ENCODE results near the gene PANK3.

Gene PANK3

GRCh38 chr5:168592014-168592368 is 12.8 kb upstream of the PANK3 start:
- no peak overlapping the region for H3K4me3 ChIP-seq (ENCODE audit: low read depth, low read length)
- DNase-seq (ENCODE audit: low read depth) = no peak
- no peak for TF ChIP-seq MAX (IDR thresholded peaks at IDR 0.05; ENCODE audit: low read depth, low read length)
- TF ChIP-seq MYC (IDR thresholded peaks at IDR 0.05; ENCODE audit: low read depth, low read length) = no peak
- TF ChIP-seq POLR2A (IDR thresholded peaks at IDR 0.05; ENCODE audit: extremely low read depth, insufficient read length) = no peak
- TF ChIP-seq CTCF (IDR thresholded peaks at IDR 0.05; ENCODE audit: low read depth, low read length) = no peak

- no peak for TF ChIP-seq POLR2A (IDR thresholded peaks at IDR 0.05; ENCODE audit: extremely low read depth, insufficient read length)
- no peak for TF ChIP-seq MYC (IDR thresholded peaks at IDR 0.05; ENCODE audit: low read depth, low read length)
- no peak for TF ChIP-seq CTCF (IDR thresholded peaks at IDR 0.05; ENCODE audit: low read depth, low read length)
- TF ChIP-seq MAX (IDR thresholded peaks at IDR 0.05; ENCODE audit: low read depth, low read length) = no peak
- DNase-seq (ENCODE audit: low read depth) = no peak
- H3K4me3 ChIP-seq (ENCODE audit: low read depth, low read length) = no peak overlapping the region
These were observed 12.3 kb upstream of the PANK3 start for GRCh38 chr5:168591302-168592013.

GRCh38 chr5:168590666-168591065 is 11.5 kb upstream of the PANK3 start:
- no peak for DNase-seq (ENCODE audit: low read depth)
- TF ChIP-seq CTCF (IDR thresholded peaks at IDR 0.05; ENCODE audit: low read depth, low read length) (no peak), MYC (IDR thresholded peaks at IDR 0.05; ENCODE audit: low read depth, low read length) (no peak), MAX (IDR thresholded peaks at IDR 0.05; ENCODE audit: low read depth, low read length) (no peak), POLR2A (IDR thresholded peaks at IDR 0.05; ENCODE audit: extremely low read depth, insufficient read length) (no peak)
- no peak overlapping the region for H3K4me3 ChIP-seq (ENCODE audit: low read depth, low read length)

GRCh38 chr5:168587987-168588386 is 8.8 kb upstream of the PANK3 start:
- TF ChIP-seq MAX (IDR thresholded peaks at IDR 0.05; ENCODE audit: low read depth, low read length) (no peak), POLR2A (IDR thresholded peaks at IDR 0.05; ENCODE audit: extremely low read depth, insufficient read length) (no peak), MYC (IDR thresholded peaks at IDR 0.05; ENCODE audit: low read depth, low read length) (no peak), CTCF (IDR thresholded peaks at IDR 0.05; ENCODE audit: low read depth, low read length) (no peak)
- no peak overlapping the region for H3K4me3 ChIP-seq (ENCODE audit: low read depth, low read length)
- no peak for DNase-seq (ENCODE audit: low read depth)

- no peak for DNase-seq (ENCODE audit: low read depth)
- TF ChIP-seq MAX (IDR thresholded peaks at IDR 0.05; ENCODE audit: low read depth, low read length) (no peak), POLR2A (IDR thresholded peaks at IDR 0.05; ENCODE audit: extremely low read depth, insufficient read length) (no peak), CTCF (IDR thresholded peaks at IDR 0.05; ENCODE audit: low read depth, low read length) (no peak), MYC (IDR thresholded peaks at IDR 0.05; ENCODE audit: low read depth, low read length) (no peak)
- no peak overlapping the region for H3K4me3 ChIP-seq (ENCODE audit: low read depth, low read length)
These were observed 6.1 kb upstream of the PANK3 start for GRCh38 chr5:168585119-168585856.

Measured in NB4 (cell line).